ENCODE data around the gene FRMPD4.

The FRMPD4 gene

DNA sequence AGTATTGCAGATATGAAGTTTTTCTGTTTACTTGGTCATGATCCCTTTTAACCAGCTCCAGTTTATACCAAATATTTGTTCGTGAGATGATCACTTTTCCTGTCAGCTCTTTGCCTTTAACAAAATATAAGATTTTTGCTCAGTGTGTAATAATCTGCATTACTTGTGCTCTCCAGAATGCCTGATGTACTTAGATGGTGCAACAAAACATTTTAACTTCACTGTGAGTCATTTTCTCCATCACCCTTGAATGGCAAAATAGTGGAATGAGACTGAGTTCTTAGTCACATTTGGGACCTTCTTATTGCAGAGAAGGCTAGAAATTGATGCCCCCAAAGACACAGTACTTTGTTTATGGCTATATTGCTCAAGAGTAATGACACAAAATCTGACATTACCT is 252.0 kb downstream of the FRMPD4 start:
- H3K4me3 ChIP-seq = no peak overlapping the region
- H3K4me1 ChIP-seq = no peaks in the 10 kb centered on the region
- intact Hi-C loops (cut with DNase I; ENCODE audit: low total_unique reads) = no loop called here
- H3K9me3 ChIP-seq = no peaks in the 10 kb centered on the region
- no peaks in the 10 kb centered on the region for H3K27me3 ChIP-seq
- no peak for TF ChIP-seq CTCF (IDR thresholded peaks at IDR 0.05)
- no peak overlapping the region for H3K27ac ChIP-seq
- no peaks in the 10 kb centered on the region for H3K36me3 ChIP-seq
- DNase-seq = no peak

DNA sequence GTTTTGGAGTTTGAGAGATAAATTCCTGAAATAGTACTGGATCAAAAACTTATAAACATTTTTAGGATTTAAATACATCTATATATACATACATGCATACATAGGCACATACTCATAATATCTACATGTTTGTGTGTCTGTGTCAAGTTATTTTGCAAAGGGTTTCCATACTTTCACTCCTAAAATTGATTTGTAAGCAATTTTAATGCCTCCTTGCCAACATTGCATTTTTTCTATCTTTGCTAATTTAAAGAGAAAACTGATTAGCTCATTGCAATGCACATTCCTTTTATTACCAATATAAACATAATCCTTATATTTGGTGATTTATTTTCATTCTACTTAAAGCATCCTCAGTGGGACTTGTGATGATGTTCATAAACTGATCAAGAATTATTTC is 258.3 kb downstream of the FRMPD4 start:
- intact Hi-C loops (cut with DNase I; ENCODE audit: low total_unique reads) = no loop called here
- DNase-seq = no peak
- Histone ChIP-seq H3K9me3 (no peaks in the 10 kb centered on the region), H3K36me3 (no peaks in the 10 kb centered on the region), H3K4me3 (no peak overlapping the region), H3K27me3 (no peaks in the 10 kb centered on the region), H3K27ac (no peak overlapping the region), H3K4me1 (no peaks in the 10 kb centered on the region)
- no peak for TF ChIP-seq CTCF (IDR thresholded peaks at IDR 0.05)

DNA sequence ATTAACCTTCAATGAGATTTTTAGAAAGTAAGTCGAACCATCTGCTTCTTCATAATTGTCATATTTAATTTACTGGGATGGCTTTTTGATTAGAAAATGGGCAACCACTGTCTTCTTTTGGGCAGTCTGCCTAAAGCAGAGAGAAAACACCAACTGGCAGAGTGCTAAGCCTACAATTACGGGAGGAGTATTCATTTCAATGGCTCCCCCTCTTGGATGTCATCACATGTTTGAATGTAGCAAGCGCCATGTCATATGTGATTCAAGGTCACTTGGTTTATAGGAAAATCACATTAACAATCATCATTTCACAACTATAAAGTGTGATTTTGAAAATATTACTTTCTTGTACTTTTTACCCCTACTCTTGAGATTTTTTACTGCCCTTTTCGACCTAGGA is 261.9 kb downstream of the FRMPD4 start:
- no peaks in the 10 kb centered on the region for H3K9me3 ChIP-seq
- H3K27ac ChIP-seq = no peak overlapping the region
- H3K4me3 ChIP-seq = no peak overlapping the region
- no peaks in the 10 kb centered on the region for H3K27me3 ChIP-seq
- no peak for TF ChIP-seq CTCF (IDR thresholded peaks at IDR 0.05)
- no peaks in the 10 kb centered on the region for H3K36me3 ChIP-seq
- intact Hi-C loops (cut with DNase I; ENCODE audit: low total_unique reads) = no loop called here
- H3K4me1 ChIP-seq = no peaks in the 10 kb centered on the region
- no peak for DNase-seq

- intact Hi-C loops (cut with DNase I; ENCODE audit: low total_unique reads) = no loop called here
- no peak overlapping the region for H3K27ac ChIP-seq
- H3K27me3 ChIP-seq = no peaks in the 10 kb centered on the region
- no peak for DNase-seq
- no peak for TF ChIP-seq CTCF (IDR thresholded peaks at IDR 0.05)
- no peak overlapping the region for H3K4me3 ChIP-seq
- no peaks in the 10 kb centered on the region for H3K36me3 ChIP-seq
- H3K4me1 ChIP-seq = no peaks in the 10 kb centered on the region
- H3K9me3 ChIP-seq = no peaks in the 10 kb centered on the region
Observed at GRCh38 chrX:12401252-12401651, 263.0 kb downstream of the FRMPD4 start.

GRCh38 chrX:12403474-12404082 is 265.3 kb downstream of the FRMPD4 start:
- no peak overlapping the region for H3K27ac ChIP-seq
- TF ChIP-seq CTCF (IDR thresholded peaks at IDR 0.05) = no peak
- no peaks in the 10 kb centered on the region for H3K36me3 ChIP-seq
- H3K4me1 ChIP-seq = no peaks in the 10 kb centered on the region
- no peak for DNase-seq
- H3K27me3 ChIP-seq = no peaks in the 10 kb centered on the region
- intact Hi-C loops (cut with DNase I; ENCODE audit: low total_unique reads) = no loop called here
- no peak overlapping the region for H3K4me3 ChIP-seq
- no peaks in the 10 kb centered on the region for H3K9me3 ChIP-seq

- H3K27ac ChIP-seq = no peak overlapping the region
- H3K4me1 ChIP-seq = no peaks in the 10 kb centered on the region
- intact Hi-C loops (cut with DNase I; ENCODE audit: low total_unique reads) = no loop called here
- H3K36me3 ChIP-seq = no peaks in the 10 kb centered on the region
- DNase-seq = no peak
- H3K27me3 ChIP-seq = no peaks in the 10 kb centered on the region
- H3K4me3 ChIP-seq = no peak overlapping the region
- TF ChIP-seq CTCF (IDR thresholded peaks at IDR 0.05) = no peak
- H3K9me3 ChIP-seq = no peaks in the 10 kb centered on the region
Observed at GRCh38 chrX:12405306-12405705, 267.0 kb downstream of the FRMPD4 start.
